T-cell (primary cell): ENCODE results near the gene ZFAND4. TPM values are rescaled to one million over a fixed set of nuclear protein-coding genes. Genes with fewer than 3 reads are reported as not detected.
A peak's percentile ranks its signal among the peaks of the same experiment; 100 is the strongest.
"Not testable (repeated sequence)": the region's sequence is repeated elsewhere in the genome, so short reads cannot be mapped to it uniquely, and the experiment has no call there.

Experiments used
- ATAC-seq, 4 experiments: fragments of 200-7000 bp in 3 of 4; fragments of 150-1000 bp in 1 of 4; cut with Tn5 transposase; replicated peaks in 1 of 4; 1 replicate in 3 of 4; 2 replicates in 1 of 4; pipeline ENCODE4 v1.10.0; 2021; ENCODE audit warnings: moderate library complexity in 3 of 4, mild to moderate bottlenecking in 2 of 4, moderate number of reproducible peaks in 1 of 4
- CTCF ChIA-PET, 2 donors: fragments of 300-600 bp; sonication (Branson Sonifier 250); formaldehyde crosslinking; loops; one replicate each; lab custom pipeline; 2022; ENCODE audit warnings: antibody characterized with exemption in 2 of 2; lab: Charles Lee
- POLR2A ChIA-PET, 2 donors: fragments of 300-600 bp; sonication (Branson Sonifier 250); formaldehyde crosslinking; loops; one replicate each; lab custom pipeline; 2022; ENCODE audit warnings: antibody characterized with exemption in 2 of 2; lab: Charles Lee
- DNase-seq, 35 experiments: peaks; one replicate each; pipeline versions ENCODE4 v3.0.0 to v3.0.0-alpha.2; 2013 to 2023
- H3K27ac ChIP-seq: one replicate; pipeline ENCODE4 v1.5.1; 2013; ENCODE audit warnings: low read length
- H3K27me3 ChIP-seq, 2 experiments: replicated peaks in 1 of 2; 1 replicate in 1 of 2; 2 replicates in 1 of 2; pipeline versions ENCODE4 v1.6.1 to v1.7.0; 2013; ENCODE audit warnings: low read length in 1 of 2, mixed read lengths in 1 of 2; ENCODE audit not compliant: control insufficient read depth in 2 of 2, insufficient read depth in 2 of 2; ENCODE audit errors: extremely low read depth in 1 of 2
- H3K36me3 ChIP-seq, 2 donors: 1 replicate in 1 of 2; 2 replicates in 1 of 2; pipeline versions ENCODE4 v1.6.1 to v1.7.0; 2013; ENCODE audit warnings: low read length in 1 of 2; ENCODE audit not compliant: control insufficient read depth in 2 of 2, insufficient read depth in 1 of 2; ENCODE audit errors: extremely low read depth in 1 of 2
- H3K4me1 ChIP-seq, 2 experiments: 1 replicate in 1 of 2; 2 replicates in 1 of 2; pipeline versions ENCODE4 v1.6.1 to v1.7.0; 2013; ENCODE audit warnings: low read length in 2 of 2, mixed read lengths in 1 of 2; ENCODE audit not compliant: insufficient read depth in 2 of 2, control insufficient read depth in 1 of 2; ENCODE audit errors: extremely low read depth in 1 of 2
- H3K4me3 ChIP-seq, 2 donors: 1 replicate in 1 of 2; 2 replicates in 1 of 2; pipeline versions ENCODE4 v1.5.1 to v1.7.0; 2013; ENCODE audit warnings: mild to moderate bottlenecking in 2 of 2, low read length in 1 of 2, moderate library complexity in 1 of 2; ENCODE audit not compliant: control insufficient read depth in 1 of 2; ENCODE audit errors: extremely low read depth in 1 of 2
- H3K9me3 ChIP-seq: 2 replicates; pipeline ENCODE4 v1.7.0; 2013
- H3K27ac Mint-ChIP-seq, 2 donors: one replicate each; pipeline ENCODE4 v1.8.0; 2020 to 2021; ENCODE audit warnings: mild to moderate bottlenecking in 2 of 2, mixed read lengths in 2 of 2
- H3K27me3 Mint-ChIP-seq, 2 donors: one replicate each; pipeline ENCODE4 v1.8.0; 2021 to 2022; ENCODE audit warnings: mixed read lengths in 2 of 2
- H3K36me3 Mint-ChIP-seq: one replicate; pipeline ENCODE4 v1.8.0; 2021; ENCODE audit warnings: mixed read lengths
- H3K4me1 Mint-ChIP-seq, 3 donors: one replicate each; pipeline ENCODE4 v1.8.0; 2020 to 2022; ENCODE audit warnings: mixed read lengths in 3 of 3, mild to moderate bottlenecking in 1 of 3
- H3K4me3 Mint-ChIP-seq, 3 donors: one replicate each; pipeline ENCODE4 v1.8.0; 2020 to 2022; ENCODE audit warnings: mild to moderate bottlenecking in 3 of 3, mixed read lengths in 3 of 3, moderate library complexity in 3 of 3
- H3K9me3 Mint-ChIP-seq, 3 donors: one replicate each; pipeline ENCODE4 v1.8.0; 2020 to 2022; ENCODE audit warnings: mixed read lengths in 3 of 3
- WGBS: methylation state at CpG from one replicate; pipeline ENCODE4 v1.1.5; 2013; ENCODE audit warnings: missing lambda C conversion rate; ENCODE audit not compliant: insufficient coverage; 5-methylcytosine and 5-hydroxymethylcytosine counted together
- total RNA-seq, 35 experiments: library from RNA in 6 of 35; stranded (reverse) in 6 of 35; fragments of 120-200 nt in 1 of 35; gene quantifications; one replicate each; pipeline versions ENCODE4 v1.2.1 to v1.2.4 and lab custom pipeline; 2013 to 2026

The ZFAND4 gene
- total RNA-seq, 5 donors from 2014 or later (not counting 1 experiment from before 2014, with no cell fraction given) = 26.8 to 32.1 (median 30.6) TPM

- Histone ChIP-seq H3K36me3 (no peaks in the 10 kb centered on the region), H3K27me3 (peaks cover 0 to 10% of the 10 kb centered on the region in 2 experiments), H3K4me3 (no peak overlapping the region), H3K27ac (no peak overlapping the region), H3K4me1 (peaks cover 0 to 3% of the 10 kb centered on the region in 2 experiments), H3K9me3 (no peaks in the 10 kb centered on the region)
- CTCF ChIA-PET = no interaction called here
- no peak for DNase-seq
- POLR2A ChIA-PET = no interaction called here
- peaks cover 0 to 7% (median 5%) of the 10 kb centered on the region in 3 donors for H3K4me1 Mint-ChIP-seq
- H3K36me3 Mint-ChIP-seq = peaks cover 13% of the 10 kb centered on the region
- 80% methylated on average over 1 of the region's 3 CpGs for WGBS
- ATAC-seq = no peak
- H3K4me3 Mint-ChIP-seq = peak overlapping the region in 1 of 3 donors; percentile 23
- no peak overlapping the region for H3K27ac Mint-ChIP-seq
- H3K9me3 Mint-ChIP-seq = peaks cover 0 to 5% (median 5%) of the 10 kb centered on the region in 3 donors
- H3K27me3 Mint-ChIP-seq = peaks cover 21 to 23% of the 10 kb centered on the region in 2 donors
These were observed 70.4 kb downstream of the ZFAND4 start for GRCh38 chr10:45602082-45602730.

GRCh38 chr10:45601254-45601930 is 71.2 kb downstream of the ZFAND4 start:
- H3K27ac Mint-ChIP-seq, H3K4me3 ChIP-seq, H3K36me3 Mint-ChIP-seq, H3K27ac ChIP-seq, H3K4me1 Mint-ChIP-seq, H3K27me3 ChIP-seq, H3K9me3 Mint-ChIP-seq, CTCF ChIA-PET, ATAC-seq, POLR2A ChIA-PET, H3K4me1 ChIP-seq, H3K36me3 ChIP-seq, H3K9me3 ChIP-seq, DNase-seq: not testable (repeated sequence)
- 95% methylated on average over 14 of the region's 16 CpGs for WGBS
- Mint-ChIP-seq H3K27me3 (peaks cover 21 to 23% of the 10 kb centered on the region in 2 donors), H3K4me3 (peak overlapping the region in 1 of 3 donors; percentile 23)

DNA sequence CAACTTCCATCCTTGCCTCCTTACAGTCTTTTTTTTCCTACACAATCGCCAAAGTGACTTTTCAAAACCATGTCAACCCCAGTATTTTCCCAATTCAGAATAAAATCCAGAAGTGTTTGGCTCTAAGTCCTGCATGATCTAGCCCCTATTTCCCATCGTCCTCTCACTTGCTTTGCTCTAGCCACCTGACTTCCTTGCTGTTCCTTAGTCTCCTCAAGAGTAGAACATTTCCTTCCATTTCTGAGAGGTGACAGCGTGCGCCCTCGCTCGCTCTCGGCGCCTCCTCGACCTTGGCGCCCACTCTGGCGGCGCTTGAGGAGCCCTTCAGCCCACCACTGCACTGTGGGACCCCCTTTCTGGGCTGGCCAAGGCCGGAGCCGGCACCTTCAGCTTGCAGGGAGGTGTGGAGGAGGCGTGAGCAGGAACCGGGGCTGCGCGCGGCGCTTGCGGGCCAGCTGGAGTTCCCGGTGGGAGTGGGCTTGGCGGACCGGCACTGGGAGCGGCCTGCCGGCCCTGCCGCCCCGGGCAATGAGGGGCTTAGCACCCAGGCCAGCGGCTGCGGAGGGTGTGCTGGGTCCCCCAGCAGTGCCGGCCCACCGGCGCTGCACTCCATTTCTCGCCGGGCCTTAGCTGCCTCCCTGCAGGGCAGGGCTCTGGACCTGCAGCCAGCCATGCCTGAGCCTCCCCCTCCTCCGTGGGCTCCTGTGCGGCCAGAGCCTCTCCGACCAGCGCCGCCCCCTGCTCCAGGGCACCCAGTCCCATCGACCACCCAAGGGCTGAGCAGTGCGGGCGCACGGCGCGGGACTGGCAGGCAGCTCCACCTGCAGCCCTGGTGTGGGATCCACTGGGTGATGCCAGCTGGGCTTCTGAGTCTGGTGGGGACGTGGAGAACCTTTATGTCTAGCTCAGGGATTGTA is 72.0 kb downstream of the ZFAND4 start:
- H3K4me3 ChIP-seq = not testable (repeated sequence)

DNA sequence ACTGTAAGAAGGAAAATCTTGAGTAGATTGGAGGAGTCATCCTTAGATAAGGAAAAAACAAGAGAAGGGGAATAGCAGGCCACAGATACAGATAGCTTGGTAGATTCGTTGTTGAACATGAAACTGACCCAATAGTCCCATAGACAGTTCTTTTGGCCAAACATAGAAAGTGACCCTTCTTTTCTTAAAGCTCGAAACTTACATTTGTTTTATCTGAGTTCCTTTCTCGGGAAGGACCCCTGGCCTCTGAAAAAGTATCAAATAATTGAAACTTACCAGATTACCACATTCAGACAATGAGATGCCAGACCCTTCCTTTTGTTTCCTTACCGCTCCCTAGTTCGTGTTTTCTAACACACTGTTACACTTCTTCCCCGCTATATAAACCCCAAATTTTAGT is 72.9 kb downstream of the ZFAND4 start:
- Mint-ChIP-seq H3K27ac (no peak overlapping the region), H3K36me3 (peaks cover 5% of the 10 kb centered on the region), H3K27me3 (peaks cover 21 to 23% of the 10 kb centered on the region in 2 donors), H3K4me3 (no peak overlapping the region), H3K4me1 (peaks cover 6 to 14% (median 11%) of the 10 kb centered on the region in 3 donors), H3K9me3 (peaks cover 0 to 5% (median 5%) of the 10 kb centered on the region in 3 donors)
- 89% methylated on average over 4 of the region's 6 CpGs for WGBS
- H3K9me3 ChIP-seq = no peaks in the 10 kb centered on the region
- H3K27ac ChIP-seq = no peak overlapping the region
- ChIA-PET POLR2A (no interaction called here), CTCF (no interaction called here)
- ATAC-seq (no peak), DNase-seq (no peak)
- peaks cover 2 to 9% of the 10 kb centered on the region in 2 experiments for H3K4me1 ChIP-seq
- no peaks in the 10 kb centered on the region for H3K36me3 ChIP-seq
- no peak overlapping the region for H3K4me3 ChIP-seq
- H3K27me3 ChIP-seq = peaks cover 0 to 10% of the 10 kb centered on the region in 2 experiments

More for the DNA sequence above, 72.0 kb downstream of the ZFAND4 start:
- H3K4me1 ChIP-seq, H3K36me3 ChIP-seq, H3K27me3 ChIP-seq, ATAC-seq, H3K27ac Mint-ChIP-seq, H3K36me3 Mint-ChIP-seq, H3K9me3 ChIP-seq, H3K27ac ChIP-seq, CTCF ChIA-PET, POLR2A ChIA-PET, H3K9me3 Mint-ChIP-seq: not testable (repeated sequence)
- peak in 2 of 35 experiments; percentile 4 to 5 for DNase-seq
- peak overlapping the region in 2 of 3 donors; percentile 21 to 23 for H3K4me3 Mint-ChIP-seq
- peaks cover 21 to 23% of the 10 kb centered on the region in 2 donors for H3K27me3 Mint-ChIP-seq
- 30% methylated on average over 37 of the region's 47 CpGs for WGBS
- H3K4me1 Mint-ChIP-seq = peaks cover 4 to 11% (median 6%) of the 10 kb centered on the region in 3 donors

- Mint-ChIP-seq H3K27ac (no peak overlapping the region), H3K9me3 (peaks cover 0 to 5% (median 5%) of the 10 kb centered on the region in 3 donors), H3K4me1 (peaks cover 6 to 15% (median 11%) of the 10 kb centered on the region in 3 donors), H3K36me3 (peaks cover 5% of the 10 kb centered on the region), H3K4me3 (no peak overlapping the region), H3K27me3 (peaks cover 21 to 23% of the 10 kb centered on the region in 2 donors)
- WGBS = 98% methylated on average over 5 of the region's 7 CpGs
- Histone ChIP-seq H3K4me1 (peaks cover 2 to 9% of the 10 kb centered on the region in 2 experiments), H3K4me3 (no peak overlapping the region), H3K27ac (no peak overlapping the region), H3K9me3 (no peaks in the 10 kb centered on the region), H3K36me3 (no peaks in the 10 kb centered on the region), H3K27me3 (peaks cover 0 to 10% of the 10 kb centered on the region in 2 experiments)
- ChIA-PET POLR2A (no interaction called here), CTCF (no interaction called here)
- ATAC-seq (no peak), DNase-seq (no peak)
These were observed 73.5 kb downstream of the ZFAND4 start for GRCh38 chr10:45599021-45599603.
